GM10266 (cell line): ENCODE measurements around the gene SPACA4.

Experiments
- DNase-seq: peaks from one replicate; pipeline ENCODE4 v3.0.0; 2012; ENCODE audit errors: extremely low spot score
- CTCF ChIP-seq: IDR thresholded peaks from 2 replicates; pipeline ENCODE4 v1.5.1; 2012; ENCODE audit warnings: mild to moderate bottlenecking, low read depth; ENCODE audit not compliant: control insufficient read depth, insufficient read depth; ENCODE audit errors: missing control alignments

SPACA4 gene

DNA sequence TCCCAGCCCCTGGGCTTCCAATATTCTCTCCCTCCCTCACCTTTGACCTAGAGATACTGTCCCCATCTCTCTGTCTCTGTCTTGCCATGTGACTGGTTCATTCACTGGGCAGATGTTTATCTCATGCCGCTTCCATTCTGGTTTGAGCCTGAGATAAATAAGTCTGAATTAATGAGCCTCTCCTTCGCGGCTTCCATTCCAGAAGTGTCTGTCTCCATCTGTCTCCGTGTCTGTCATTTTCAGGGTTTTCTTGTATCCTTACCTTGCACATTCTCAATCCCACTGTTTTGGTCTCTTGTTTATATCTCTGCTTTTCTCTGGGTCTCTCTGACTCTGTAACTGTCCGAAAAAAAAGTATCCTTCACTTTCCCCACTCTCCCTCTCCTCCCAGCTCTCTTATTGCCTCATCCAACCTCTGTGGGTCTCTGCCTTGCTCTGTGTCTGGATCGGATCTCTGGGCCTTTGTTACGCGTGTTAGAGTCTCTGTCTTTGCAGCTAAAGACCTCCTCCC, 17.1 kb downstream of the SPACA4 start:
- DNase-seq, result no peak
- TF ChIP-seq CTCF, result no peak

DNA sequence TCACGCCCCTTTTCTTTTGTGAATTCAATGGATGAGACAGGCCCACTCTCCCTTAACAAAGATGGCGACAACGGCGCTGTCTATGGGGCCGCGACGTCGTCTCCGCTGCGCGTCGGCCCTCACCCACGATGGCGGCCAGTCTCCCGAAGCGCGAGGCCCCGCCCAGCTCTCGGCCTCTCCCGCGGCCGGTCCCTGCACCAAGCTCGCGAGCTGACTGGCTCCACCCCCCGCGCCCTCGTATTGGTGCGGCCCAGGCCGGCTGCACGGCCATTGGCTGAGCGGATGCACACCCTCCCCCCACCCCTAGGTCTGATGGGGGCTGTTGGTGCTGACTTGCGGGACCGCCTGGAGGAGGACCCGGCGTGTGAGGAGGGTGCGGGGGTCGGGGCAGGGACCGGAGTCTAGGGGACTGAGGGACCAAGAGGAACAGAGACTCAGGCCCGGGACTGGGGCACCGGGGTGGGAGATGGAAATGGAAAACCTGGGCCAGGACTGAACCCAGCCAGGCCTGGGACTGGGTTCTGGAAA, 17.6 kb downstream of the SPACA4 start:
- TF ChIP-seq CTCF, result no peak

DNA sequence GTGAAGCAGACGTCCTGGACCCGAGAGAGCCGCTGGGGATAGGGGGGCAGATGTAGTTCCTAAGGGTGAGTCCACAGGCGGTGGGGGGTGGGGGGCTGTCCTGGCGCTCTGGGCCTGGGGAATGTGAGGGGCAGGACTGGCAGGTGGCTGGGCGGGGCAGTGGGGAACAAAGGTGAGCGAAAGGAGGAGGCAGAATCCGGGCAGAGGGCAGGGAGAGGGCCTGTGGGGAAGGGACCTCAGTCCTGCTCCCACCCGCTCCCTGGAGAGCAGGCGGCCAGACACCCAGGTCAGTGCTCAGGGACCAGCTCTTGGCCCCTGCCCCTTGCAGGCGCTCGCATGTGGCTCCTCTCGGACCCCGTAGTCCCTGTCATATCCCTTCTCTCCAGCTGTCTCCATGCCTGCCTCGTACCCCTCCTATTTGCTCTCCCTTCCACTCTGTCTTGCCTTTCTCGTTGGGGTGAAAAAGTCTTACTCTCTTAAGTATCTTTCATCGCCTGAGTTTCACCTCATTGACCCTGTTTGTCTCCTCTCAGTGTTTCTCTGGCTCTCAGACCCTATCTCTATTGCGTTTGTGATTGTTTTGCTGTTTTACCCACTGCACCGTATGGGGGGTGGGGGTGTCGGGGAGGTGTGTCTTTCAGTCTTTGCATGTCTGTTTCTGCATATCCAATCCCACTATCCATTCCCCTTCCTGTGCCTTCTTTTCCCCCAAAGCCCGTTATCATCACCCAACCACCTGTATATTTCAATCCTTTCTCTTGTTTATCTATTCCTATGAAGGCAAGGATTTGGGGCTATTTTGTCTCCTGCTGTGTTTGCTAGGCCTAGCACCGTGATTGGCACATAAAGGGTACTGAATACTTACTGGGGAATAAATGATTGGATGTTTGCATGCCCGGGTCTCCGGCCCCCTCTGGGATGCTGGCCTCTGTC, 18.5 kb downstream of the SPACA4 start:
- no peak for DNase-seq
- TF ChIP-seq CTCF, result no peak

More for the DNA sequence above, 17.6 kb downstream of the SPACA4 start:
- peak; percentile 96 for DNase-seq

DNA sequence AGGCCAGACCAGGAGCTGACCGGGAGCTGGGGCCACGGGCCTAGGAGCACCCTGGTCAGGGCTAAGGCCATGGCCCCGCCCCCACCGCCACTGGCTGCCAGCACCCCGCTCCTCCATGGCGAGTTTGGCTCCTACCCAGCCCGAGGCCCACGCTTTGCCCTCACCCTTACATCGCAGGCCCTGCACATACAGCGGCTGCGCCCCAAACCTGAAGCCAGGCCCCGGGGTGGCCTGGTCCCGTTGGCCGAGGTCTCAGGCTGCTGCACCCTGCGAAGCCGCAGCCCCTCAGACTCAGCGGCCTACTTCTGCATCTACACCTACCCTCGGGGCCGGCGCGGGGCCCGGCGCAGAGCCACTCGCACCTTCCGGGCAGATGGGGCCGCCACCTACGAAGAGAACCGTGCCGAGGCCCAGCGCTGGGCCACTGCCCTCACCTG, 19.4 kb downstream of the SPACA4 start:
- no peak for DNase-seq

DNA sequence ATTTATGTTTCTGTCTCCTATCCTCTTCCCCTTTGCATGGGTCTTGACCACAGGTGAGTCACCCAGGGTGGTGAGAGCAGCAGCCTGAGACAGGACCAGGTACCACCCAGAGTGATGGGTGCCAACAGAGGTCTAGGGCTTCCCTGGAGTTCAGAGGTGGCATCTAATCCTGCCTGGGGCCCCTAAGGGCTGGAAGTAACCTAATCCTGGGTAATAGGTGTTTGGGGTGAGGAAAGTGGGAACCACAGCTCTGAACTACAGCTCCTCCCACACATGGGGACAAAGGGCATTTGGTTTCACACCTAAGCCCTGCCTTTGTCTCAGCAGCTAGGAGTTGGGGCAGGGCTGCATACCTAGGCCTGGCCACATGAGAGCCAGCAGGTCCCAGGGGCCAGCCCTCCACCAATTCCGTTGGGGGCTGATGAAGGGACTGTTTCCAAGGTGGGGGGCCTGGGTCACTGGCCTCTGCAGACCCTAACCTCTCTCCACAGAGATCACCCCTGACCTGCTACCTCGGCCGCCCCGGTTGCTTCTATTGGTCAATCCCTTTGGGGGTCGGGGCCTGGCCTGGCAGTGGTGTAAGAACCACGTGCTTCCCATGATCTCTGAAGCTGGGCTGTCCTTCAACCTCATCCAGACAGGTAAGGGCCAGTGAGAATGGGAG, 20.8 kb downstream of the SPACA4 start:
- no peak for TF ChIP-seq CTCF
- no peak for DNase-seq

More for the DNA sequence above, 19.4 kb downstream of the SPACA4 start:
- TF ChIP-seq CTCF, result no peak

DNA sequence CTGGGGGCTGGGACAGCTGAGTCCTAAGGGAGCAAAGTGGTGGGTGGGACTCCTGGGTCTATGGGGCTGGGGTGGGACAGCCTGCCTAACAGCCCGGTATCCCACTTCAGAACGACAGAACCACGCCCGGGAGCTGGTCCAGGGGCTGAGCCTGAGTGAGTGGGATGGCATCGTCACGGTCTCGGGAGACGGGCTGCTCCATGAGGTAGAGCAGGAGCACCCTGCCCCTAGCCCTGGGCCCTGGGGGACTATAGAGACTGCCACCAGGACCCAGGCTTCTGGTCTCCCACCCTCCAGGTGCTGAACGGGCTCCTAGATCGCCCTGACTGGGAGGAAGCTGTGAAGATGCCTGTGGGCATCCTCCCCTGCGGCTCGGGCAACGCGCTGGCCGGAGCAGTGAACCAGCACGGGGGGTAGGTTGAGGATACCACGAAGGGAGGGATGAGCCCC, 21.3 kb downstream of the SPACA4 start:
- no peak for TF ChIP-seq CTCF
- DNase-seq, result no peak
